GM19023 (cell line): ENCODE results near the gene ITGA7.
A peak's percentile ranks its signal among the peaks of the same experiment; 100 is the strongest.

Experiments used
- ATAC-seq: cut with Tn5 transposase; IDR thresholded peaks from one replicate; pipeline ENCODE4 v1.9.1; 2021; ENCODE audit warnings: mild to moderate bottlenecking, moderate library complexity; ENCODE audit not compliant: unreplicated experiment

Gene ITGA7

GRCh38 chr12:55718624-55719275 lies 11.0 kb upstream of the ITGA7 start:
- no peak for ATAC-seq

GRCh38 chr12:55718015-55718414 lies 10.3 kb upstream of the ITGA7 start:
- ATAC-seq: no peak

DNA sequence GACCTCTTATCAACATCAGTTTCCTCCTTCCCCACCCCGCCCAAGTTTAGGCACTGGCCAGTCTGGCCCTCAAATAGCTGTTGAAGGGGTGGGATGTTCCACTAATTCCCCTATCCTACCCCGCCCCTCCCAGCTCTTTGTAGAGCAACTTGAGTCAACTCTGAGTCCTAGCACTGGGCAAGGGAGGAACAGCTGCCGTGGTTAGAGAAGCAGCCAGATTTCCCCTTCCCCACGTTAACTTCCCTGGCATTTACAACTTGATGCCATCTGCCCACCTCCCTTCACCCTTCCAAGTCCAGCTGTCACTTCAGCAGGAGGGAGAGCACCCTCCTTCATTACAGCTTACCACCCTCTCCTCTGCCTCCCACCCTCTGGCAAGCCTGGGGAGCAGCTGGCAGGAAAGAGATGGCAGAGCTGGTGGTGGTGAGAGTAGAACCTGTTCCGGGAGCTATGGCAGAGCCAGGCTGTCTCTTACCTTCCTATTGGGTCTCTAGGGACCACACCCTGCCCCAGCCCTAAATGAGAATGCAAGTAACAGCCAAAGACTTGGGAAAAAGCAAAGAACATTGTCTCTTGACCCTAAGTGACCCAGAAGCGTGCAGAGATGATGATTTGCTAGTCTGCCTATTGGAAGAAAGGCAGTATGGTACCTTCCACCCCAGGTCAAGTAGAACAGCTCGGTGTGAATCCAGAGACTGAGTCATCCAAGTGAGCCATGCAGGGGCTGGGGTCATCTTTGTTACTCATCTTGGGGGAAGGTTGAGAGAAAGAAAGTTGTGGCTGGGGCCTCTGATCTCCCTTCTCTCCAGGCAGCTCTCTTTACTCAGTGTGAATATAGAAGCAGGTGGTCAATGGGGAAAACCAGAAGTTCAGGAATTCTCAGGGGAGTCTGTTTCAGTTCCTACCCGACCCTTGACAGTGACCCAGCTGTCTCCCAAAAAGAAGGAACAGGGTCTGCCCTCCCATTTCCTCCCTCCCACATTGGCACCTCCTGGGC lies 9.6 kb upstream of the ITGA7 start:
- ATAC-seq: no peak

- no peak for ATAC-seq
These were observed 8.9 kb upstream of the ITGA7 start for GRCh38 chr12:55716582-55716957.

DNA sequence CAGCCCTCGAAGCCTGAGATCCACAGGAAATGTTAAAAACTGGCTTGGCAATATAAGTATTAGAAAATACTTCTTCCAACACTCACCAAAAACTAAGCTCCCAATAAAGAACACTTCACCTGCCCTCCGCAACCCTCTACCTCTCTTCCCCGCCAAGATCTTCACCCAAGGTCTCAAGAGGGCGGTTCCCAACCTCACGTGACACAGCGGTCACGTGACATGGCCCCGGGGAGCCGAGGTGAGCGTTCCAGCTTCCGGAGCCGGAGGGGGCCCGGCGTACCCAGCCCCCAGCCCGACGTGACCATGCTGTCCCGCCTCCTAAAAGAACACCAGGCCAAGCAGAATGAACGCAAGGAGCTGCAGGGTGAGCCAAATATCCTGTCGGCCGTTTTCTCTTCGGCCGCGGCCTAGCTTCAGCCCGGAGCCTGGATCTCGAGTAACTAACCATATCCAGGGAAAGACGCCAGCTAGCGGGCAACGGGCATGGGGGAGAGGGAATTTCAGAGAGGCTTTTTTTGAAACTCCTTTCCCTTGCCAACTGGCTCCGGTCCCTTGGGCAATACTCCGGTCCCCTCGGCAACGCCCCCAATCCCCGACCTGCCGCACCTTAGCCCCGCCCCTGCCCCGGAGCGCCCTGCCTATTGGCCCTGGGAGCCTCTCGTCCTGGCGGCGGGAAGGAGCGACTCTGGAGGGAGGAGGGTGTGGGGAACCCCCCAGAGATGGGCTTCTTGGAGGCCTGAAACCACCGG lies 8.3 kb upstream of the ITGA7 start, which contains the start of gene BLOC1S1:
Gene BLOC1S1 (plus strand): TSS at position 214 of the 749 bp plus-strand sequence. CDS start 6 bp downstream, at position 220.
- ATAC-seq: peak; percentile 95

GRCh38 chr12:55715169-55715764 lies 7.6 kb upstream of the ITGA7 start:
- no peak for ATAC-seq

- ATAC-seq: no peak
These were observed 6.0 kb upstream of the ITGA7 start for GRCh38 chr12:55713721-55714120.

DNA sequence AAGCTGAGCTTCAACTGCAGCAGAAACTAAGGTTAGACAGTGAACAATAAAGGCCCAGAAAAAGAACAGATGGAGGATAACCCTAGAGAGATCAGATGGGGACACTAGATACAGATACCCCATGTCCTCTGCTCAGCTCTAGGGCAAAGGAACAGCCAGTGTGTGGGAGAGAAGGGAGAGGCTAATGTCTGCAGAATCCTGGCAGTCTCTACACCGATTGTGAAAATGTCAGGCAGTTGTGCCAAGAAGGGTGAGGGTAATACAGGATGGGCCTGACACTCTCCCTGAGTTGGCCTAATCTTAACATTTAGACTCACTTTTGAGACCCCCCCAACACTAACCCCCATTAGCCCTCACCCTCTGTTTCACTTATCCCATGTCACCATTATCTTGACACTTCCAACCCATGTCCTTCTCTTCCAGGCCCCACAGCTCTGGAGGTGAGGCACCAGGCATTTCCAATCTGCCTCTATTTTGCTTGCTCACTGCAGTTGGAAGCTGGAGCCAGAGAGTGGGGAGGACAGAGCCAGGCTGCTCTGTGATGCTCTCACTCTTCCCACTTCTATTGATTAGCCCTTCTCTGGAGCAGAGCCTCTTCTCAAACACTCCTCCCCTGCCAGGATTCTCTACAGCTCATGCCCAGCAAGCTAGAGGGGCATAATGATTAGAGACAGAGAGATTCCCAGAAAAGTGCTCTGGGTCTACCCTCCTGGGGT lies 5.2 kb upstream of the ITGA7 start:
- no peak for ATAC-seq

- no peak for ATAC-seq
These were observed 4.3 kb upstream of the ITGA7 start for GRCh38 chr12:55711786-55712553.

DNA sequence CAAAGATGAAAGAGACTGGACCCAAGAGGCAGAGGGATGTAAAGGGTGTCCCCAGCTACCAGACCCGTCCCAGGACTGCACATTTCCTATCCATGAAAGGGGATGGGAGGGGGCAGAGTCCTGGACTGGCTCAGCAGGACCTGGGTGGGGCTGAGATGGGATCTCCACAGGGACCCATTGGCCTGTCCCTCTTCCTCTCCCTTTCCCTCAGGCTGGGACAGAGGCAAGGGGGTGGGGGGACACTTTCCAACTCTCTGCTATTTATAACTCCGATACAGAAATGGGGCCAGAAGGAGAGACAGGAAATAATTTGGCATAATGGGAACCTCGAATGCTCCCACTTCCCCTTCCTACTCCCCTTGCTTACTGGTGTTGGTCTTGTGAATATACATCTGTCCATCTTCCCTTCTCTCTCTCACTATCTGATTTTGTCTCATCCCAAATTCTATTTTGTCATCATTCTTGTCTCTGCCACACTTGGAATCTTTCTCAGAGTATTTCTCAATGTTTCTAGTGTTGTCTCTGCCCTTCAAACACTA lies 1.1 kb upstream of the ITGA7 start:
- ATAC-seq: no peak

GRCh38 chr12:55707219-55707671 lies 459 bp downstream of the ITGA7 start:
- no peak for ATAC-seq

- no peak for ATAC-seq
These were observed 1.0 kb downstream of the ITGA7 start for GRCh38 chr12:55706568-55707218.

GRCh38 chr12:55705782-55706402 lies 1.8 kb downstream of the ITGA7 start:
- no peak for ATAC-seq

DNA sequence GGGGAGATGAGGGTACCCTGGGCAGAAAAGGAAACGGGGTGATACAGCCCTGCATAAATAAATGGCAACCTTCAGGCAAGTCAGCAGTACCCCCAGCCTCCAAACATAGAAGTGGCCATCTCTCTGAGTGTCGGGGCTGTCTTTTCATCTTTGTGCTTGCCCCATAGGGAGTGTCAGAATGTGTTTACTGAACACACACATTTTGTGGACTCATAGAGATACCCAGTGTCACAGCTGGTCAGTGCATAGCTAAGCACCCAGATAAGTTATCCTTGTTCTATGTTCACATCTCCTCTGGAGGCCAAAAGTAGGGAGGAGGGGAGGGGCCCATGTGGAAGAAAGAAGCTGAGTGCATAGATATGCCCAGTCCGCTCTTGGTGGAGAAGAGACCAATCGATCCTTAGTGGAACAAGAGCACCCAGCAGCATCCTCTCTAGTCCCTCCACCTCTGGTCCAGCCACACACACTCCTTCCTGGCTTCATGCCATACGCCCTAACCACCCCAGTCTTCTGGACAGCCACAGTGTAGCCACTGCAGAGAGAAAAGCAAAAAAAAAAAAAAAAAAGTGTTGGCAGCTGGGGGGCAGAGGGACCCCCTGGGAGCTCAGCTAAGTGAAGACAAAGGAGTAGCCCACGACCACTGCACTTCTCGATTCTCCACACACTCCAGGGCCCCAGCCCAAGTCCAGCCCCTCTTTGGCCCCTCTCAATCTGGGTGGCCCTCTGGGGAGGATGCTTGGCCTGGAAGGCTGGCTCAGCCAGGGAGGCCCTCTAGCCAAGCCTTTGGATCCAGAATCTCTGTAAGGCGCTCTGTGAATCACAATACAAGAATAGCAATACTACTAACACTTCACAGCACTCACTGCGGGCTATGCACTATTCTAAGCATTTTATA lies 2.6 kb downstream of the ITGA7 start:
- no peak for ATAC-seq

DNA sequence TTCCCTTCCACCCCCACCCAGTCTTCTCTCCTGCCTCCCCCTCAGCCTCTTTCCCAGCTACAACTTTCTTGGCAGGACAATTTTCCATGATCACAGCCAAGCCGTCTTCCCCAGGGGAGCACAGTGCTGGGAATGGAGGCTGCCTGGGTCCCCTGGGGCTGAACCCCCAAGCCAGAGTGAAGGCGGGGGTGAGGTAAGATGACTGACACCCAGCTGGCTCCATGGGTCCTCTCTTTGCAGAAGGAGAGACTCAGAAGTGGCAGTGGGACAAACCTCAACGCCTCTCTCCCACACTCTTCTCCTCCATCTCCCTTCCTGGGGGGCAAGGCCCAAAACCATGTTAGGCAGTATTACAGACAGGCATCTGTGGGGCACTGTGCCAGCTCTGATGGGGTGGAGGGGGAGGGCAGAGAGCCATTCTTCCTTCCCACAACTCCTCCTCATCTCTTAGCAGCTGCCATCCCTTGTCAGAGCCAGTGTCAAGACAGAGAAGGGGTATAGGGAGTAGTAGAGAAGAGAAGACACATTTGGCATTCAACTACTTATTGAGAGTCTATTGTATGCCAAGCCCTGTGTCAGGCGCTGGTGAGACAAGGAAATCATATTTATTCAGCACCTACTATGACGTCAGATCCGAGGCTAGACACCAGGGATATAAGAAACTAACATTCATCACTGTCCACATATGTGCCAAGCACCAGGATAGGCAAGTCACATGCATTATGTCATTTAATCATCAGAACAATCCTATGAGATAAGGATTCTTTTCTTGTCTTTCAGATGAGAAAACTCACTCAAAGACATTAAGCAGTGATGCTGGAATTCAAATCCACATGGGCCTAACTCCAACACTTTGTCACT lies 3.6 kb downstream of the ITGA7 start:
- no peak for ATAC-seq

- ATAC-seq: no peak
These were observed 4.4 kb downstream of the ITGA7 start for GRCh38 chr12:55703288-55703687.
